H9 (cell line): ENCODE measurements around the gene UFM1. TPM values are rescaled to one million over a fixed set of nuclear protein-coding genes. Genes with fewer than 3 reads are reported as not detected.

Experiments used
- DNase-seq: peaks from one replicate; pipeline ENCODE4 v3.0.0-alpha.2; 2017
- H2AFZ ChIP-seq: one replicate; pipeline ENCODE4 v1.6.1; 2013; ENCODE audit warnings: mild to moderate bottlenecking, low read length, control low read depth, moderate library complexity
- H2AK5ac ChIP-seq: 2 replicates; pipeline ENCODE4 v1.6.1; 2013; ENCODE audit warnings: low read length, control low read depth, mixed read lengths; ENCODE audit not compliant: insufficient read length
- H2BK120ac ChIP-seq: one replicate; pipeline ENCODE4 v1.6.1; 2013; ENCODE audit warnings: low read depth, mild to moderate bottlenecking, low read length, control low read depth, inconsistent platforms; ENCODE audit not compliant: poor library complexity, severe bottlenecking
- H2BK12ac ChIP-seq: 2 replicates; pipeline ENCODE4 v1.6.1; 2013; ENCODE audit warnings: low read length, control low read depth, mixed read lengths, low read depth; ENCODE audit not compliant: insufficient read length
- H2BK15ac ChIP-seq: 2 replicates; pipeline ENCODE4 v1.6.1; 2013; ENCODE audit warnings: low read depth, low read length, control low read depth
- H2BK20ac ChIP-seq: one replicate; pipeline ENCODE4 v1.6.1; 2013; ENCODE audit warnings: low read depth, mild to moderate bottlenecking, low read length, control low read depth, inconsistent platforms; ENCODE audit not compliant: poor library complexity, severe bottlenecking
- H2BK5ac ChIP-seq: 2 replicates; pipeline ENCODE4 v1.6.1; 2013; ENCODE audit warnings: low read length, control low read depth, mixed read lengths; ENCODE audit not compliant: insufficient read length
- H3K14ac ChIP-seq: 2 replicates; pipeline ENCODE4 v1.6.1; 2013; ENCODE audit warnings: low read length, control low read depth; ENCODE audit not compliant: insufficient read depth
- H3K18ac ChIP-seq: 2 replicates; pipeline ENCODE4 v1.6.1; 2013; ENCODE audit warnings: low read depth, mild to moderate bottlenecking, mixed read lengths, low read length, control low read depth; ENCODE audit not compliant: insufficient read length
- H3K23ac ChIP-seq: 2 replicates; pipeline ENCODE4 v1.6.1; 2013; ENCODE audit warnings: low read length, control low read depth, mixed read lengths, low read depth; ENCODE audit not compliant: insufficient read length
- H3K23me2 ChIP-seq: 2 replicates; pipeline ENCODE4 v1.6.1; 2013; ENCODE audit warnings: low read depth, mild to moderate bottlenecking, mixed read lengths, low read length, control low read depth; ENCODE audit not compliant: insufficient read length, poor library complexity, severe bottlenecking
- H3K27ac ChIP-seq: 2 replicates; pipeline ENCODE4 v1.5.1; 2013; ENCODE audit warnings: low read length, control low read depth, mixed read lengths, low read depth; ENCODE audit not compliant: insufficient read length
- H3K27me3 ChIP-seq: 2 replicates; pipeline ENCODE4 v1.6.1; 2013; ENCODE audit warnings: low read length, control low read depth, inconsistent platforms; ENCODE audit not compliant: insufficient read depth
- H3K4ac ChIP-seq: 2 replicates; pipeline ENCODE4 v1.6.1; 2013; ENCODE audit warnings: low read depth, mild to moderate bottlenecking, control low read depth, inconsistent platforms, low read length, moderate library complexity
- H3K4me1 ChIP-seq: 2 replicates; pipeline ENCODE4 v1.6.1; 2013; ENCODE audit warnings: low read length, control low read depth, inconsistent platforms; ENCODE audit not compliant: insufficient read depth
- H3K4me2 ChIP-seq: 2 replicates; pipeline ENCODE4 v1.6.1; 2013; ENCODE audit warnings: low read length, control low read depth, mixed read lengths; ENCODE audit not compliant: insufficient read length, insufficient read depth
- H3K56ac ChIP-seq: 2 replicates; pipeline ENCODE4 v1.6.1; 2013; ENCODE audit warnings: low read depth, mild to moderate bottlenecking, mixed read lengths, low read length, control low read depth; ENCODE audit not compliant: insufficient read length
- H3K79me1 ChIP-seq: 2 replicates; pipeline ENCODE4 v1.6.1; 2013; ENCODE audit warnings: low read depth, mild to moderate bottlenecking, moderate library complexity, low read length, control low read depth, inconsistent platforms; ENCODE audit not compliant: insufficient read depth, poor library complexity, severe bottlenecking
- H3K79me2 ChIP-seq: 2 replicates; pipeline ENCODE4 v1.6.1; 2013; ENCODE audit warnings: low read length, control low read depth, inconsistent platforms; ENCODE audit not compliant: insufficient read depth
- H3K9ac ChIP-seq: 2 replicates; pipeline ENCODE4 v1.6.1; 2013; ENCODE audit warnings: low read length, control low read depth, mixed read lengths; ENCODE audit not compliant: insufficient read length; ENCODE audit errors: extremely low read depth
- H3K9me3 ChIP-seq: one replicate; pipeline ENCODE4 v1.6.1; 2013; ENCODE audit warnings: low read depth, low read length, inconsistent platforms; ENCODE audit not compliant: control insufficient read depth
- H3T11ph ChIP-seq: one replicate; pipeline ENCODE4 v1.6.1; 2013; ENCODE audit warnings: mild to moderate bottlenecking, low read length, control low read depth, inconsistent platforms
- H4K20me1 ChIP-seq: one replicate; pipeline ENCODE4 v1.6.1; 2013; ENCODE audit not compliant: control insufficient read depth, insufficient read length, insufficient read depth
- H4K5ac ChIP-seq: 2 replicates; pipeline ENCODE4 v1.6.1; 2013; ENCODE audit warnings: low read depth, mild to moderate bottlenecking, mixed read lengths, low read length, control low read depth; ENCODE audit not compliant: insufficient read length
- H4K8ac ChIP-seq: replicated peaks from 2 replicates; pipeline ENCODE4 v1.6.1; 2013; ENCODE audit warnings: low read length, control low read depth, mixed read lengths, low read depth; ENCODE audit not compliant: insufficient read length
- H4K91ac ChIP-seq: 2 replicates; pipeline ENCODE4 v1.6.1; 2013; ENCODE audit warnings: low read depth, mild to moderate bottlenecking, moderate library complexity, mixed read lengths, low read length, control low read depth; ENCODE audit not compliant: insufficient read length
- H3K27ac Mint-ChIP-seq, 3 experiments: 2 replicates in 2 of 3; 3 replicates in 1 of 3; pipeline ENCODE4 v1.8.0; 2020 to 2021; ENCODE audit warnings: mixed read lengths in 3 of 3, mild to moderate bottlenecking in 1 of 3, moderate library complexity in 1 of 3
- H3K27me3 Mint-ChIP-seq: 2 replicates; pipeline ENCODE4 v1.8.0; 2021; ENCODE audit warnings: low read depth, mild to moderate bottlenecking, moderate library complexity, mixed read lengths
- H3K36me3 Mint-ChIP-seq, 3 experiments: 2 replicates in 2 of 3; 3 replicates in 1 of 3; pipeline ENCODE4 v1.8.0; 2020 to 2021; ENCODE audit warnings: low read depth in 3 of 3, mixed read lengths in 3 of 3; ENCODE audit not compliant: insufficient read depth in 1 of 3
- H3K4me1 Mint-ChIP-seq, 2 experiments: 2 replicates each; pipeline ENCODE4 v1.8.0; 2020; ENCODE audit warnings: mixed read lengths in 2 of 2
- H3K4me3 Mint-ChIP-seq, 2 experiments: 2 replicates in 1 of 2; 3 replicates in 1 of 2; pipeline ENCODE4 v1.8.0; 2020 to 2021; ENCODE audit warnings: mild to moderate bottlenecking in 2 of 2, mixed read lengths in 2 of 2, moderate library complexity in 1 of 2
- H3K9me3 Mint-ChIP-seq, 2 experiments: 2 replicates in 1 of 2; 3 replicates in 1 of 2; pipeline ENCODE4 v1.8.0; 2020; ENCODE audit warnings: mild to moderate bottlenecking in 2 of 2, mixed read lengths in 2 of 2, moderate library complexity in 1 of 2
- WGBS: extraction: QIAGEN DNeasy Blood & Tissue Kit; methylation state at CpG from one replicate; pipeline ENCODE4 v1.1.7; 2013; ENCODE audit warnings: missing lambda C conversion rate, low lambda C conversion rate, mixed read lengths; ENCODE audit not compliant: insufficient read length; ENCODE audit errors: extremely low coverage; 5-methylcytosine and 5-hydroxymethylcytosine counted together
- total RNA-seq: library from RNA; stranded (reverse); gene quantifications from 2 replicates; pipeline ENCODE4 v1.2.1, GENCODE V29; 2021
- TF ChIP-seq, protein P1 (sequence below): fragments of 200-600 bp; sonication (generic); conservative IDR thresholded peaks from 3 replicates; pipeline ENCODE4 v1.8.0; 2021; ENCODE audit warnings: antibody characterized with exemption, mild to moderate bottlenecking

The UFM1 gene
- total RNA-seq, 1 experiment from 2014 or later, result 57.3 TPM

DNA sequence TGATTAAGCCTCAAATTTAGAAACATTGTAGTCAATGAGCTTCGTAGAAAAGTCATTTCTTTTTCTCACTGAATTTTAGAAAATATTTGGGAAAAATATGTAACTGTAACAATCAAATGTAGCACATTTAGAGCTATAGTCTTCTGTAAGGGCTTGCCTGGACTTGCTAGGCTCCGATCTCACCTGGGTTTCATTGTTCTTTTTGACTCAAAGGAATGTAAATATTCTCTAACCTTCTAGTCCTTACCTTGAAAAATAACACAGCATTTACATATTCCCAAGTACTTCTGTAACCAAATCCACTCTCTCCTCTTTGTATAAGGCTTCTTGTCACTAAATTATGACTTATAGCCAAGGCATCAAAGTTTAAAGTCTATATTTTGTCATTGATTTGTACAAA is 2.9 kb upstream of the UFM1 start:
- peaks cover 5% of the 10 kb centered on the region; the same call in 1 of the 2 replicates for H3K79me2 ChIP-seq
- H2AK5ac ChIP-seq, result no peak overlapping the region
- H3K23me2 ChIP-seq, result peaks cover 6% of the 10 kb centered on the region
- no peak overlapping the region for H2BK20ac ChIP-seq
- no peak overlapping the region for H3K9ac ChIP-seq
- no peaks in the 10 kb centered on the region for H3K27me3 ChIP-seq
- peaks cover 2% of the 10 kb centered on the region for H3K79me1 ChIP-seq
- H3K27ac ChIP-seq, result no peak overlapping the region
- Mint-ChIP-seq H3K36me3 (peaks cover 3 to 8% (median 6%) of the 10 kb centered on the region in 3 experiments; a peak in 5 of 7 replicates), H3K9me3 (no peaks in the 10 kb centered on the region), H3K27ac (peak overlapping the region in 2 of 3 experiments; percentile 67 to 89; a peak in 4 of 7 replicates), H3K27me3 (no peaks in the 10 kb centered on the region), H3K4me3 (0 out of 5 replicates have a peak overlapping the region, but pooled peaks of 1 of the 2 experiments have one; percentile 8), H3K4me1 (peaks cover 46 to 53% of the 10 kb centered on the region in 2 experiments)
- no peak overlapping the region for H2BK15ac ChIP-seq
- no peak overlapping the region for H2AFZ ChIP-seq
- no peak overlapping the region for H3K4me2 ChIP-seq
- no peak overlapping the region for H3K14ac ChIP-seq
- H3K23ac ChIP-seq, result no peak overlapping the region
- no peak overlapping the region for H4K5ac ChIP-seq
- H2BK12ac ChIP-seq, result no peak overlapping the region
- DNase-seq, result no peak
- no peak overlapping the region for H4K91ac ChIP-seq
- no peaks in the 10 kb centered on the region for H3K9me3 ChIP-seq
- no peak overlapping the region for H3K18ac ChIP-seq
- no peak overlapping the region for H2BK120ac ChIP-seq
- no peak overlapping the region for H3K56ac ChIP-seq
- no peak overlapping the region for H3K4ac ChIP-seq
- TF ChIP-seq, protein P1, sequence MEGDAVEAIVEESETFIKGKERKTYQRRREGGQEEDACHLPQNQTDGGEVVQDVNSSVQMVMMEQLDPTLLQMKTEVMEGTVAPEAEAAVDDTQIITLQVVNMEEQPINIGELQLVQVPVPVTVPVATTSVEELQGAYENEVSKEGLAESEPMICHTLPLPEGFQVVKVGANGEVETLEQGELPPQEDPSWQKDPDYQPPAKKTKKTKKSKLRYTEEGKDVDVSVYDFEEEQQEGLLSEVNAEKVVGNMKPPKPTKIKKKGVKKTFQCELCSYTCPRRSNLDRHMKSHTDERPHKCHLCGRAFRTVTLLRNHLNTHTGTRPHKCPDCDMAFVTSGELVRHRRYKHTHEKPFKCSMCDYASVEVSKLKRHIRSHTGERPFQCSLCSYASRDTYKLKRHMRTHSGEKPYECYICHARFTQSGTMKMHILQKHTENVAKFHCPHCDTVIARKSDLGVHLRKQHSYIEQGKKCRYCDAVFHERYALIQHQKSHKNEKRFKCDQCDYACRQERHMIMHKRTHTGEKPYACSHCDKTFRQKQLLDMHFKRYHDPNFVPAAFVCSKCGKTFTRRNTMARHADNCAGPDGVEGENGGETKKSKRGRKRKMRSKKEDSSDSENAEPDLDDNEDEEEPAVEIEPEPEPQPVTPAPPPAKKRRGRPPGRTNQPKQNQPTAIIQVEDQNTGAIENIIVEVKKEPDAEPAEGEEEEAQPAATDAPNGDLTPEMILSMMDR, result no peak
- H4K8ac ChIP-seq, result no peak overlapping the region
- no peaks in the 10 kb centered on the region for H4K20me1 ChIP-seq
- no peak overlapping the region for H2BK5ac ChIP-seq
- H3K4me1 ChIP-seq, result peaks cover 2% of the 10 kb centered on the region; the same call in 1 of the 2 replicates
- no CpG with 5 or more reads among the region's 2 CpGs for WGBS
- H3T11ph ChIP-seq, result no peak overlapping the region
